Forelimb muscle (tissue), 1 donor: ENCODE results near the gene ECT2. TPM values are rescaled to one million over a fixed set of nuclear protein-coding genes. Genes with fewer than 3 reads are reported as not detected.
"Not testable (repeated sequence)": the region's sequence is repeated elsewhere in the genome, so short reads cannot be mapped to it uniquely, and the experiment has no call there.

Experiments
- DNase-seq: peaks from one replicate; pipeline ENCODE4 v3.0.0-alpha.2; 2013; ENCODE audit warnings: low read depth
- polyA plus RNA-seq: library from polyadenylated mRNA; unstranded; fragments of 120-200 nt; gene quantifications from one replicate; pipeline ENCODE4 v1.2.1, GENCODE V29; 2013; ENCODE audit not compliant: insufficient read length

Gene ECT2
- polyA plus RNA-seq, 1 donor: 13.0 TPM

GRCh38 chr3:172856795-172857742 lies 106.5 kb downstream of the ECT2 start:
- DNase-seq: no peak

- DNase-seq: no peak
Measured at GRCh38 chr3:172859041-172859440, 108.5 kb downstream of the ECT2 start.

- DNase-seq: not testable (repeated sequence)
Measured at GRCh38 chr3:172866726-172867350, 116.3 kb downstream of the ECT2 start.

- no peak for DNase-seq
Measured at GRCh38 chr3:172868582-172869200, 118.2 kb downstream of the ECT2 start.

GRCh38 chr3:172869368-172869771 lies 118.8 kb downstream of the ECT2 start:
- peak; percentile 58 for DNase-seq

- DNase-seq: peak; percentile 36
Measured at GRCh38 chr3:172869784-172870518, 119.4 kb downstream of the ECT2 start.

Other genes with a start within 250 kb of the ECT2 start
- 9.4 TPM for gene TNFSF10, start 227.3 kb upstream of the ECT2 start, polyA plus RNA-seq
- gene NCEH1, start 39.7 kb upstream of the ECT2 start, polyA plus RNA-seq: 1.7 TPM